H9 (cell line): ENCODE data around the gene CACNA1D. TPM values are rescaled to one million over a fixed set of nuclear protein-coding genes. Genes with fewer than 3 reads are reported as not detected.

Experiments
- DNase-seq: peaks from one replicate; pipeline ENCODE4 v3.0.0-alpha.2; 2017
- H2AFZ ChIP-seq: one replicate; pipeline ENCODE4 v1.6.1; 2013; ENCODE audit warnings: mild to moderate bottlenecking, low read length, control low read depth, moderate library complexity
- H2AK5ac ChIP-seq: 2 replicates; pipeline ENCODE4 v1.6.1; 2013; ENCODE audit warnings: low read length, control low read depth, mixed read lengths; ENCODE audit not compliant: insufficient read length
- H2BK120ac ChIP-seq: one replicate; pipeline ENCODE4 v1.6.1; 2013; ENCODE audit warnings: low read depth, mild to moderate bottlenecking, low read length, control low read depth, inconsistent platforms; ENCODE audit not compliant: poor library complexity, severe bottlenecking
- H2BK12ac ChIP-seq: 2 replicates; pipeline ENCODE4 v1.6.1; 2013; ENCODE audit warnings: low read length, control low read depth, mixed read lengths, low read depth; ENCODE audit not compliant: insufficient read length
- H2BK15ac ChIP-seq: 2 replicates; pipeline ENCODE4 v1.6.1; 2013; ENCODE audit warnings: low read depth, low read length, control low read depth
- H2BK20ac ChIP-seq: one replicate; pipeline ENCODE4 v1.6.1; 2013; ENCODE audit warnings: low read depth, mild to moderate bottlenecking, low read length, control low read depth, inconsistent platforms; ENCODE audit not compliant: poor library complexity, severe bottlenecking
- H2BK5ac ChIP-seq: 2 replicates; pipeline ENCODE4 v1.6.1; 2013; ENCODE audit warnings: low read length, control low read depth, mixed read lengths; ENCODE audit not compliant: insufficient read length
- H3K14ac ChIP-seq: 2 replicates; pipeline ENCODE4 v1.6.1; 2013; ENCODE audit warnings: low read length, control low read depth; ENCODE audit not compliant: insufficient read depth
- H3K18ac ChIP-seq: 2 replicates; pipeline ENCODE4 v1.6.1; 2013; ENCODE audit warnings: low read depth, mild to moderate bottlenecking, mixed read lengths, low read length, control low read depth; ENCODE audit not compliant: insufficient read length
- H3K23ac ChIP-seq: 2 replicates; pipeline ENCODE4 v1.6.1; 2013; ENCODE audit warnings: low read length, control low read depth, mixed read lengths, low read depth; ENCODE audit not compliant: insufficient read length
- H3K23me2 ChIP-seq: 2 replicates; pipeline ENCODE4 v1.6.1; 2013; ENCODE audit warnings: low read depth, mild to moderate bottlenecking, mixed read lengths, low read length, control low read depth; ENCODE audit not compliant: insufficient read length, poor library complexity, severe bottlenecking
- H3K27ac ChIP-seq: 2 replicates; pipeline ENCODE4 v1.5.1; 2013; ENCODE audit warnings: low read length, control low read depth, mixed read lengths, low read depth; ENCODE audit not compliant: insufficient read length
- H3K27me3 ChIP-seq: 2 replicates; pipeline ENCODE4 v1.6.1; 2013; ENCODE audit warnings: low read length, control low read depth, inconsistent platforms; ENCODE audit not compliant: insufficient read depth
- H3K4ac ChIP-seq: 2 replicates; pipeline ENCODE4 v1.6.1; 2013; ENCODE audit warnings: low read depth, mild to moderate bottlenecking, control low read depth, inconsistent platforms, low read length, moderate library complexity
- H3K4me1 ChIP-seq: 2 replicates; pipeline ENCODE4 v1.6.1; 2013; ENCODE audit warnings: low read length, control low read depth, inconsistent platforms; ENCODE audit not compliant: insufficient read depth
- H3K4me2 ChIP-seq: 2 replicates; pipeline ENCODE4 v1.6.1; 2013; ENCODE audit warnings: low read length, control low read depth, mixed read lengths; ENCODE audit not compliant: insufficient read length, insufficient read depth
- H3K56ac ChIP-seq: 2 replicates; pipeline ENCODE4 v1.6.1; 2013; ENCODE audit warnings: low read depth, mild to moderate bottlenecking, mixed read lengths, low read length, control low read depth; ENCODE audit not compliant: insufficient read length
- H3K79me1 ChIP-seq: 2 replicates; pipeline ENCODE4 v1.6.1; 2013; ENCODE audit warnings: low read depth, mild to moderate bottlenecking, moderate library complexity, low read length, control low read depth, inconsistent platforms; ENCODE audit not compliant: insufficient read depth, poor library complexity, severe bottlenecking
- H3K79me2 ChIP-seq: 2 replicates; pipeline ENCODE4 v1.6.1; 2013; ENCODE audit warnings: low read length, control low read depth, inconsistent platforms; ENCODE audit not compliant: insufficient read depth
- H3K9ac ChIP-seq: 2 replicates; pipeline ENCODE4 v1.6.1; 2013; ENCODE audit warnings: low read length, control low read depth, mixed read lengths; ENCODE audit not compliant: insufficient read length; ENCODE audit errors: extremely low read depth
- H3K9me3 ChIP-seq: one replicate; pipeline ENCODE4 v1.6.1; 2013; ENCODE audit warnings: low read depth, low read length, inconsistent platforms; ENCODE audit not compliant: control insufficient read depth
- H3T11ph ChIP-seq: one replicate; pipeline ENCODE4 v1.6.1; 2013; ENCODE audit warnings: mild to moderate bottlenecking, low read length, control low read depth, inconsistent platforms
- H4K20me1 ChIP-seq: one replicate; pipeline ENCODE4 v1.6.1; 2013; ENCODE audit not compliant: control insufficient read depth, insufficient read length, insufficient read depth
- H4K5ac ChIP-seq: 2 replicates; pipeline ENCODE4 v1.6.1; 2013; ENCODE audit warnings: low read depth, mild to moderate bottlenecking, mixed read lengths, low read length, control low read depth; ENCODE audit not compliant: insufficient read length
- H4K8ac ChIP-seq: replicated peaks from 2 replicates; pipeline ENCODE4 v1.6.1; 2013; ENCODE audit warnings: low read length, control low read depth, mixed read lengths, low read depth; ENCODE audit not compliant: insufficient read length
- H4K91ac ChIP-seq: 2 replicates; pipeline ENCODE4 v1.6.1; 2013; ENCODE audit warnings: low read depth, mild to moderate bottlenecking, moderate library complexity, mixed read lengths, low read length, control low read depth; ENCODE audit not compliant: insufficient read length
- H3K27ac Mint-ChIP-seq, 3 experiments: 2 replicates in 2 of 3; 3 replicates in 1 of 3; pipeline ENCODE4 v1.8.0; 2020 to 2021; ENCODE audit warnings: mixed read lengths in 3 of 3, mild to moderate bottlenecking in 1 of 3, moderate library complexity in 1 of 3
- H3K27me3 Mint-ChIP-seq: 2 replicates; pipeline ENCODE4 v1.8.0; 2021; ENCODE audit warnings: low read depth, mild to moderate bottlenecking, moderate library complexity, mixed read lengths
- H3K36me3 Mint-ChIP-seq, 3 experiments: 2 replicates in 2 of 3; 3 replicates in 1 of 3; pipeline ENCODE4 v1.8.0; 2020 to 2021; ENCODE audit warnings: low read depth in 3 of 3, mixed read lengths in 3 of 3; ENCODE audit not compliant: insufficient read depth in 1 of 3
- H3K4me1 Mint-ChIP-seq, 2 experiments: 2 replicates each; pipeline ENCODE4 v1.8.0; 2020; ENCODE audit warnings: mixed read lengths in 2 of 2
- H3K4me3 Mint-ChIP-seq, 2 experiments: 2 replicates in 1 of 2; 3 replicates in 1 of 2; pipeline ENCODE4 v1.8.0; 2020 to 2021; ENCODE audit warnings: mild to moderate bottlenecking in 2 of 2, mixed read lengths in 2 of 2, moderate library complexity in 1 of 2
- H3K9me3 Mint-ChIP-seq, 2 experiments: 2 replicates in 1 of 2; 3 replicates in 1 of 2; pipeline ENCODE4 v1.8.0; 2020; ENCODE audit warnings: mild to moderate bottlenecking in 2 of 2, mixed read lengths in 2 of 2, moderate library complexity in 1 of 2
- CTCF ChIP-seq: fragments of 200-600 bp; sonication (generic); conservative IDR thresholded peaks from 3 replicates; pipeline ENCODE4 v1.8.0; 2021; ENCODE audit warnings: antibody characterized with exemption, mild to moderate bottlenecking
- WGBS: extraction: QIAGEN DNeasy Blood & Tissue Kit; methylation state at CpG from one replicate; pipeline ENCODE4 v1.1.7; 2013; ENCODE audit warnings: missing lambda C conversion rate, low lambda C conversion rate, mixed read lengths; ENCODE audit not compliant: insufficient read length; ENCODE audit errors: extremely low coverage; 5-methylcytosine and 5-hydroxymethylcytosine counted together
- total RNA-seq: library from RNA; stranded (reverse); gene quantifications from 2 replicates; pipeline ENCODE4 v1.2.1, GENCODE V29; 2021

CACNA1D gene
- total RNA-seq, 1 experiment from 2014 or later: 3.5 TPM

GRCh38 chr3:53813229-53813628 lies 318.8 kb downstream of the CACNA1D start:
- H3K4ac ChIP-seq: no peak overlapping the region
- no peaks in the 10 kb centered on the region; a peak in 1 of 4 replicates for H3K4me1 Mint-ChIP-seq
- no peak for TF ChIP-seq CTCF
- H3K27ac Mint-ChIP-seq: no peak overlapping the region
- H2BK12ac ChIP-seq: no peak overlapping the region
- no peak overlapping the region for H2BK20ac ChIP-seq
- no peak overlapping the region for H4K8ac ChIP-seq
- no peak for DNase-seq
- H2BK15ac ChIP-seq: no peak overlapping the region
- no peaks in the 10 kb centered on the region; the same call in 1 of the 2 replicates for H3K27me3 Mint-ChIP-seq
- H3K9ac ChIP-seq: no peak overlapping the region
- no peaks in the 10 kb centered on the region for H3K79me1 ChIP-seq
- H3K56ac ChIP-seq: no peak overlapping the region
- no peak overlapping the region for H3K14ac ChIP-seq
- H3K4me1 ChIP-seq: no peaks in the 10 kb centered on the region
- H2BK5ac ChIP-seq: no peak overlapping the region
- H3K36me3 Mint-ChIP-seq: peaks cover 0 to 11% (median 11%) of the 10 kb centered on the region in 3 experiments; a peak in 5 of 7 replicates
- no peaks in the 10 kb centered on the region for H3K79me2 ChIP-seq
- H3K23ac ChIP-seq: no peak overlapping the region
- no CpG with 5 or more reads among the region's 5 CpGs for WGBS
- H3K27ac ChIP-seq: no peak overlapping the region
- no peaks in the 10 kb centered on the region for H3K9me3 ChIP-seq
- no peak overlapping the region for H4K91ac ChIP-seq
- no peaks in the 10 kb centered on the region for H3K27me3 ChIP-seq
- H3K9me3 Mint-ChIP-seq: no peaks in the 10 kb centered on the region
- no peak overlapping the region for H3K18ac ChIP-seq
- no peak overlapping the region for H2AK5ac ChIP-seq
- H3K4me3 Mint-ChIP-seq: no peak overlapping the region
- H4K20me1 ChIP-seq: no peaks in the 10 kb centered on the region
- H3K23me2 ChIP-seq: no peaks in the 10 kb centered on the region
- H3T11ph ChIP-seq: no peak overlapping the region
- H3K4me2 ChIP-seq: no peak overlapping the region
- no peak overlapping the region for H2BK120ac ChIP-seq
- H4K5ac ChIP-seq: no peak overlapping the region
- H2AFZ ChIP-seq: no peak overlapping the region
